ENCODE measurements around the gene DHX29. TPM values are rescaled to one million over a fixed set of nuclear protein-coding genes. Genes with fewer than 3 reads are reported as not detected.

The DHX29 gene
- total RNA-seq, 1 experiment from 2014 or later = 27.6 TPM

- Mint-ChIP-seq H3K27me3 (ENCODE audit: insufficient read depth, unreplicated experiment) (no peaks in the 10 kb centered on the region), H3K4me3 (ENCODE audit: unreplicated experiment) (no peak overlapping the region), H3K4me1 (ENCODE audit: low read depth, unreplicated experiment) (peaks cover 7% of the 10 kb centered on the region), H3K9me3 (ENCODE audit: unreplicated experiment) (no peaks in the 10 kb centered on the region), H3K27ac (ENCODE audit: unreplicated experiment) (no peak overlapping the region), H3K36me3 (ENCODE audit: insufficient read depth, unreplicated experiment) (peaks cover 23% of the 10 kb centered on the region)
- no peak for DNase-seq
- no peak for TF ChIP-seq CTCF (IDR thresholded peaks at IDR 0.05; ENCODE audit: insufficient read depth in 1 of 2, low read depth in 1 of 2, low read length in 1 of 2, severe bottlenecking in 1 of 2, unreplicated experiment in 1 of 2)
- Histone ChIP-seq H3K4me1 (peaks cover 24% of the 10 kb centered on the region), H3K9me3 (no peaks in the 10 kb centered on the region), H3K4me3 (ENCODE audit: low read depth, low read length) (no peak overlapping the region), H3K36me3 (ENCODE audit: control insufficient read depth, insufficient read depth, low read length) (0 out of 2 replicates have a peak, but pooled peaks cover 1% of the 10 kb centered on the region), H3K27me3 (replicated peaks; ENCODE audit: control insufficient read depth, insufficient read depth, low read length) (no peaks in the 10 kb centered on the region)
- intact Hi-C loops (cut with micrococcal nuclease; ENCODE audit: unreplicated experiment) = no loop called here
- ChIA-PET CTCF (no interaction called here), POLR2A (no interaction called here)
- BruUV-seq (replicated peaks) = no TSS peak
Observed at GRCh38 chr5:55303238-55303690, 4.2 kb downstream of the DHX29 start.

DNA sequence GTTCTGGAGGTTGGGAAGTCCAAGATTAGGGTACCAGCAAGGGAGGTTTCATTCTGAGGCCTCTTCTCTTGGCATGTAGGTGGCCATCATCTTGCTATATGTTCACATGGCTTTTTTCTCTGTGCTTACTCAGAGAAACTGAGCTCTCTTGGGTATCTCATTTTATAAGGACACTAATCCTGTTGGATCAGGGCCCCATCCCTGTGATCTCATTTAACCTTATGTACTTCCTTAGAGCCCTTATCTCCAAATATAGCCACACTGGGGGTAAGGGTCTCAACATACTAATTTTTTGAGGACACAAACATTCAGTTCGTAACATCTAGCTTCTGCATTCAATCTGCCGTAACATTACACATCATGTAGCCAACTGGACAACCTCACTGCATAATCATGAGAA lies 6.6 kb downstream of the DHX29 start:
- no peaks in the 10 kb centered on the region for H3K9me3 ChIP-seq
- 0 out of 2 replicates have a peak, but pooled peaks cover 1% of the 10 kb centered on the region for H3K36me3 ChIP-seq (ENCODE audit: control insufficient read depth, insufficient read depth, low read length)
- Mint-ChIP-seq H3K4me3 (ENCODE audit: unreplicated experiment) (no peak overlapping the region), H3K36me3 (ENCODE audit: insufficient read depth, unreplicated experiment) (peaks cover 34% of the 10 kb centered on the region), H3K27me3 (ENCODE audit: insufficient read depth, unreplicated experiment) (no peaks in the 10 kb centered on the region), H3K9me3 (ENCODE audit: unreplicated experiment) (no peaks in the 10 kb centered on the region), H3K4me1 (ENCODE audit: low read depth, unreplicated experiment) (peaks cover 15% of the 10 kb centered on the region), H3K27ac (ENCODE audit: unreplicated experiment) (no peak overlapping the region)
- intact Hi-C loops (cut with micrococcal nuclease; ENCODE audit: unreplicated experiment) = no loop called here
- H3K4me1 ChIP-seq = peaks cover 25% of the 10 kb centered on the region
- DNase-seq = no peak
- no peak for TF ChIP-seq CTCF (IDR thresholded peaks at IDR 0.05; ENCODE audit: insufficient read depth in 1 of 2, low read depth in 1 of 2, low read length in 1 of 2, severe bottlenecking in 1 of 2, unreplicated experiment in 1 of 2)
- H3K27me3 ChIP-seq (replicated peaks; ENCODE audit: control insufficient read depth, insufficient read depth, low read length) = no peaks in the 10 kb centered on the region
- ChIA-PET CTCF (no interaction called here), POLR2A (no interaction called here)
- no peak overlapping the region for H3K4me3 ChIP-seq (ENCODE audit: low read depth, low read length)
- BruUV-seq (replicated peaks) = no TSS peak

DNA sequence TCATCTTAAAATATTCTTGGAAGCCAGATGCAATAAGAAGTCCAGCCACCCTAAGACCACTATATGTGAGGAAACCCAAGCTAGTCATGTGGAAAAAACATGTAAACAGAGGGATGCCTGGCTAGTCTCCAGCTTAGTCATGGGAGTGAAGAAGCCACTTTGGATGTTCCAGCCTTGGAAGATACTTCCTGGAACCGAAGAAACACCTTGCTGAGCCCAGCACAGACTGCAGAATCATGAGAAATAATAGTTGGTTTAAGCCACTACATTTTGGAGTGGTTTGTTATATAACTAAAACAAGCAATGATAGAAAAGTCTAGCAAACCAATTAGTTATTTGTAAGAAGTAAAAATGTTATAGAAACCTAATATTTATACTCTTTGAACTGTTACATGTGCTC lies 12.6 kb downstream of the DHX29 start:
- no peaks in the 10 kb centered on the region for H3K27me3 Mint-ChIP-seq (ENCODE audit: insufficient read depth, unreplicated experiment)
- no peak overlapping the region for H3K27ac Mint-ChIP-seq (ENCODE audit: unreplicated experiment)
- DNase-seq = no peak
- Histone ChIP-seq H3K4me3 (ENCODE audit: low read depth, low read length) (no peak overlapping the region), H3K36me3 (ENCODE audit: control insufficient read depth, insufficient read depth, low read length) (no peaks in the 10 kb centered on the region; the same call in 1 of the 2 replicates), H3K9me3 (peaks cover 7% of the 10 kb centered on the region; the same call in 1 of the 2 replicates), H3K27me3 (replicated peaks; ENCODE audit: control insufficient read depth, insufficient read depth, low read length) (no peaks in the 10 kb centered on the region), H3K4me1 (peaks cover 8% of the 10 kb centered on the region; the same call in 1 of the 2 replicates)
- H3K9me3 Mint-ChIP-seq (ENCODE audit: unreplicated experiment) = no peaks in the 10 kb centered on the region
- ChIA-PET POLR2A (no interaction called here), CTCF (no interaction called here)
- no peak overlapping the region for H3K4me3 Mint-ChIP-seq (ENCODE audit: unreplicated experiment)
- intact Hi-C loops (cut with micrococcal nuclease; ENCODE audit: unreplicated experiment) = no loop called here
- peaks cover 68% of the 10 kb centered on the region for H3K36me3 Mint-ChIP-seq (ENCODE audit: insufficient read depth, unreplicated experiment)
- BruUV-seq (replicated peaks) = no TSS peak
- peaks cover 8% of the 10 kb centered on the region for H3K4me1 Mint-ChIP-seq (ENCODE audit: low read depth, unreplicated experiment)
- no peak for TF ChIP-seq CTCF (IDR thresholded peaks at IDR 0.05; ENCODE audit: insufficient read depth in 1 of 2, low read depth in 1 of 2, low read length in 1 of 2, severe bottlenecking in 1 of 2, unreplicated experiment in 1 of 2)
